Heart left ventricle (tissue), 16 donors: Measurements from ENCODE around the gene APEX2. TPM values are rescaled to one million over a fixed set of nuclear protein-coding genes. Genes with fewer than 3 reads are reported as not detected.

Source experiments
- ATAC-seq, 4 donors: fragments of 200-7000 bp; cut with Tn5 transposase; one replicate each; pipeline ENCODE4 v1.9.1; 2020 to 2022; ENCODE audit warnings: moderate library complexity in 4 of 4, mild to moderate bottlenecking in 3 of 4, moderate number of reproducible peaks in 1 of 4
- DNase-seq, 5 donors: peaks; one replicate each; pipeline ENCODE4 v3.0.0-alpha.2; 2020
- H3K27ac ChIP-seq, 12 donors: fragments of 200-600 bp; sonication (generic) in 4 of 12; one replicate each; pipeline versions ENCODE4 v1.5.0 to v1.8.0; 2016 to 2022; ENCODE audit warnings: mild to moderate bottlenecking in 2 of 12
- H3K27me3 ChIP-seq, 9 donors: fragments of 200-600 bp; sonication (generic) in 2 of 9; one replicate each; pipeline versions ENCODE4 v1.5.1 to v1.8.0; 2016 to 2022; ENCODE audit warnings: mild to moderate bottlenecking in 3 of 9
- H3K36me3 ChIP-seq, 9 donors: fragments of 200-600 bp; sonication (generic) in 2 of 9; one replicate each; pipeline versions ENCODE4 v1.5.0 to v1.8.0; 2018 to 2022; ENCODE audit warnings: mild to moderate bottlenecking in 2 of 9
- H3K4me1 ChIP-seq, 12 donors: fragments of 200-600 bp; sonication (generic) in 4 of 12; one replicate each; pipeline versions ENCODE4 v1.5.0 to v1.8.0; 2016 to 2022; ENCODE audit warnings: mild to moderate bottlenecking in 3 of 12
- H3K4me3 ChIP-seq, 12 donors: fragments of 200-600 bp; sonication (generic) in 4 of 12; one replicate each; pipeline versions ENCODE4 v1.5.0 to v1.8.0; 2017 to 2022; ENCODE audit warnings: mild to moderate bottlenecking in 9 of 12, moderate library complexity in 4 of 12
- H3K9me3 ChIP-seq, 12 donors: fragments of 200-600 bp; sonication (generic) in 4 of 12; one replicate each; pipeline versions ENCODE4 v1.5.0 to v1.8.0; 2016 to 2022; ENCODE audit warnings: mild to moderate bottlenecking in 1 of 12
- CTCF ChIP-seq, 12 donors: fragments of 200-600 bp; sonication (generic) in 4 of 12; IDR thresholded peaks; one replicate each; pipeline versions ENCODE4 v1.5.0 to v1.8.0; 2018 to 2022; ENCODE audit warnings: antibody characterized with exemption in 12 of 12, mild to moderate bottlenecking in 5 of 12
- POLR2A ChIP-seq, 2 donors: fragments of 450-650 bp; IDR thresholded peaks; one replicate each; pipeline ENCODE4 v1.6.1; 2017; ENCODE audit warnings: antibody characterized with exemption in 2 of 2, mild to moderate bottlenecking in 2 of 2, moderate library complexity in 2 of 2
- WGBS, 4 donors: extraction: QIAGEN DNeasy Blood & Tissue Kit in 2 of 4; methylation state at CpG; one replicate each; pipeline versions ENCODE4 v1.1.5 to v1.1.7; 2013 to 2018; 5-methylcytosine and 5-hydroxymethylcytosine counted together
- intact Hi-C, 10 donors: fragments of 100-400 bp; cut with DNase I; formaldehyde crosslinking; loops; one replicate each; pipeline versions ENCODE4 v1.11.1 to v1.14.2; 2022
- polyA plus RNA-seq, 2 donors: library from polyadenylated mRNA; stranded (reverse); fragments of 200-250 nt; gene quantifications; one replicate each; pipeline ENCODE4 v1.2.3, GENCODE V29; 2013
- total RNA-seq, 9 donors: library from RNA; depleted of rRNA in 2 of 9; stranded (reverse); fragments of >200 nt in 2 of 9; fragmentation: NEBNext Ultra II Directional in 3 of 9; extraction: Animal tissue kit (Norgen Biotek cat#: 25700) in 3 of 9; gene quantifications; one replicate each; pipeline versions ENCODE4 v1.1.0 to v1.2.4, GENCODE V29; 2016 to 2023
- donor health status: ischemic (EF 13 %, LVEDD 7.1; RV severe dilation, severe dysfunction).
- donor health status: healthy with polysubstance abuse.
- donor health status: DM: no; HTN: yes; CAD: no.
- donor health status: DM: no; HTN: no; CAD: no.
- donor health status: ischemic (EF 25% LVEDD 6.9; RV normal size, moderate dysfunction).
- donor health status: ischemic (EF 25% LVEDD 5.7; RV mildly dilated, moderate dysfunction).
- donor health status: healthy.
- donor health status: DM: yes; HTN: yes; CAD: no.
- donor health status: ischemic (EF 35%, LVEDD 5.7; RV mildly dilated, moderate dysfunction).
- donor health status: nonischemic (EF 11% LVEDD 7.7; RV severe dilation, severe dysfunction).
- donor health status: DM: yes; HTN: yes; CAD: no.
- donor health status: PGD.
- donor health status: ischemic (EF 29% LVEDD 5.4; RV normal size, mild dysfunction).
- donor health status: nonischemic (EF 23%, LVEDD 6.1; RV moderate dilation, normal function).

The APEX2 gene
- total and polyA plus RNA-seq, 11 donors: 4.5 to 12.4 (median 8.6) TPM

DNA sequence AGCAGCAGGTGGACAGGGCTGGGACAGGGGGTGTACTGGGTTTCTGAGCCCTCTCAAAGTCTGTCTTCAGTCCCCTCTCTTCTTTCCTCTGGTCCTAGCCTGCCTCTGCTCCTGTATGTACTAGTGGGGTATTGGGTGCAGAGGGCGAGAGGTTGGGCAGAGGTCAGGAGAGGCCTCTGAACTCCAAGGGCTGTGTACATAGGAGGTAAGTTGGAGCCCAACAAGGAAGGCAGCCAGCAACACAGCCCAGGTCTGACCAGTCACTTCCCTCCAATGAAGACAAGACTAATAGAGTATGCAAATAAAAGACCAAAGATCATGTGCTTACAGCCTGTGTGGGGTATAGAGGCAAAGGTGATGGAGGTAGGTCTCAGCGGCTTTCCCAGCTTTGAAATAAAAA, 6.1 kb upstream of the APEX2 start, which contains the start of gene PFKFB1:
TSS of gene PFKFB1 (minus strand) at position 90 of the 400 bp plus-strand sequence. CDS start 181 bp downstream, outside the sequence.
- Histone ChIP-seq H3K27me3 (no peaks in the 10 kb centered on the region), H3K9me3 (no peaks in the 10 kb centered on the region), H3K4me1 (peaks cover 0 to 2% (median 0%) of the 10 kb centered on the region in 12 donors), H3K27ac (no peak within 1 kb of the TSS), H3K36me3 (no peaks in the 10 kb centered on the region), H3K4me3 (no peak within 1 kb of the TSS)
- TF ChIP-seq CTCF (IDR thresholded peaks at IDR 0.05) (no peak), POLR2A (IDR thresholded peaks at IDR 0.05) (no peak)
- ATAC-seq (no peak), DNase-seq (no peak)
- intact Hi-C loops: no loop called here
- 72 to 98% (median 87%) methylated on average over 2 of the region's 2 CpGs for WGBS, 4 donors

GRCh38 chrX:54994668-54995351, 5.4 kb upstream of the APEX2 start:
- H3K27ac ChIP-seq: no peak overlapping the region
- no peak for ATAC-seq
- no peak for TF ChIP-seq POLR2A (IDR thresholded peaks at IDR 0.05)
- TF ChIP-seq CTCF (IDR thresholded peaks at IDR 0.05): no peak
- no peak overlapping the region for H3K4me3 ChIP-seq
- WGBS, 4 donors: 65 to 87% (median 75%) methylated on average over 6 of the region's 6 CpGs
- no peaks in the 10 kb centered on the region for H3K9me3 ChIP-seq
- no peak for DNase-seq
- H3K27me3 ChIP-seq: no peaks in the 10 kb centered on the region
- intact Hi-C loops: no loop called here
- no peaks in the 10 kb centered on the region for H3K36me3 ChIP-seq
- peaks cover 0 to 6% (median 0%) of the 10 kb centered on the region in 12 donors for H3K4me1 ChIP-seq

- no peak for DNase-seq
- no peak overlapping the region for H3K4me3 ChIP-seq
- no peaks in the 10 kb centered on the region for H3K36me3 ChIP-seq
- TF ChIP-seq POLR2A (IDR thresholded peaks at IDR 0.05) (no peak), CTCF (IDR thresholded peaks at IDR 0.05) (no peak)
- peaks cover 0 to 6% (median 0%) of the 10 kb centered on the region in 12 donors for H3K4me1 ChIP-seq
- H3K27ac ChIP-seq: no peak overlapping the region
- no peaks in the 10 kb centered on the region for H3K9me3 ChIP-seq
- H3K27me3 ChIP-seq: no peaks in the 10 kb centered on the region
- ATAC-seq: no peak
- intact Hi-C loops: no loop called here
These were observed 4.5 kb upstream of the APEX2 start for GRCh38 chrX:54995621-54996020.

DNA sequence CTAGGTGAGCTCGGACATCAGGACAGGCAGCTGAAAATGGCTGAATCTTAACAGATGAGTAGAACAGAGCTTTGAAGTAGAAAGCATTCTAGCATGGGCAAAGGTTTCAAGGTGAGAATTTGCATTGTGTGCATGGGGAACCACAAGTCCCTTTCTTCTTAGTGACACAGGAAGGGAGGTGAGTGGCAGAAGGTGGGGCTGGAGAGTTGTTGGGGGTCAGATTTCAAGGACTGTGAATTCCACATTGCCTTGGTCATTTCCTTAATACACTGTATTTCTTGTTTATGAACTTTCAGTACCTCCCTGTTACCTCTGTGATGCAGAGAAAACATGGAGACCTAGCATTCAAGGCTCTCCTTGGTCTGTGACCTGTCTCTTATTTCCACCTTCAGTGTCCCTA, 4.1 kb downstream of the APEX2 start:
- no peak for ATAC-seq
- intact Hi-C loops: loop anchor here in 5 of 10 donors (5.0 to 10.0 kb wide), 5 partner anchors 199 to 959 kb away; partner anchors contain the start of genes MAGED2 (in 2 of the 5), FAM120C (in 1 of the 5) and PHF8 (in 1 of the 5)
- peaks cover 0 to 48% (median 24%) of the 10 kb centered on the region in 9 donors for H3K36me3 ChIP-seq
- H3K27me3 ChIP-seq: no peaks in the 10 kb centered on the region
- H3K9me3 ChIP-seq: no peaks in the 10 kb centered on the region
- TF ChIP-seq CTCF (IDR thresholded peaks at IDR 0.05) (no peak), POLR2A (IDR thresholded peaks at IDR 0.05) (no peak)
- H3K27ac ChIP-seq: no peak overlapping the region
- no peak for DNase-seq
- peaks cover 0 to 35% (median 15%) of the 10 kb centered on the region in 12 donors for H3K4me1 ChIP-seq
- 78 to 97% (median 88%) methylated on average over 1 of the region's 1 CpG for WGBS, 4 donors
- no peak overlapping the region for H3K4me3 ChIP-seq
